HG03095 (cell line): ENCODE results near the gene EXOC3L4.
"Not testable (repeated sequence)": the region's sequence is repeated elsewhere in the genome, so short reads cannot be mapped to it uniquely, and the experiment has no call there.

Source experiments
- ATAC-seq: cut with Tn5 transposase; IDR thresholded peaks from one replicate; pipeline ENCODE4 v1.9.1; 2021; ENCODE audit warnings: moderate library complexity; ENCODE audit not compliant: unreplicated experiment

EXOC3L4 gene

GRCh38 chr14:103094406-103095209 lies at the start of gene EXOC3L4:
Gene EXOC3L4, plus strand, starts transcription at chr14:103094725. Its CDS starts 5,495 bp downstream, at chr14:103100220.
- no peak for ATAC-seq

GRCh38 chr14:103045371-103045869 lies 49.1 kb upstream of the EXOC3L4 start:
- no peak for ATAC-seq

GRCh38 chr14:103047453-103047852 lies 47.1 kb upstream of the EXOC3L4 start:
- ATAC-seq: not testable (repeated sequence)

GRCh38 chr14:103050935-103051334 lies 43.6 kb upstream of the EXOC3L4 start:
- no peak for ATAC-seq

- ATAC-seq: no peak
Measured at GRCh38 chr14:103052407-103052806, 42.1 kb upstream of the EXOC3L4 start.

- ATAC-seq: no peak
Measured at GRCh38 chr14:103055695-103056094, 38.8 kb upstream of the EXOC3L4 start.

GRCh38 chr14:103056322-103057027 lies 38.0 kb upstream of the EXOC3L4 start:
- ATAC-seq: no peak

- no peak for ATAC-seq
Measured at GRCh38 chr14:103057028-103057371, 37.5 kb upstream of the EXOC3L4 start.

- ATAC-seq: peak; percentile 71
Measured at GRCh38 chr14:103057372-103058163, 37.0 kb upstream of the EXOC3L4 start, which contains the start of gene CDC42BPB. Gene CDC42BPB, minus strand, starts transcription at chr14:103057549. Its CDS starts 376 bp downstream, at chr14:103057173.

- ATAC-seq: no peak
Measured at GRCh38 chr14:103058164-103059055, 36.1 kb upstream of the EXOC3L4 start.

- no peak for ATAC-seq
Measured at GRCh38 chr14:103059556-103059955, 35.0 kb upstream of the EXOC3L4 start.

- ATAC-seq: no peak
Measured at GRCh38 chr14:103061482-103061976, 33.0 kb upstream of the EXOC3L4 start.

- ATAC-seq: no peak
Measured at GRCh38 chr14:103064436-103064835, 30.1 kb upstream of the EXOC3L4 start.

- no peak for ATAC-seq
Measured at GRCh38 chr14:103064978-103065377, 29.5 kb upstream of the EXOC3L4 start.

- ATAC-seq: no peak
Measured at GRCh38 chr14:103065861-103066260, 28.7 kb upstream of the EXOC3L4 start.

GRCh38 chr14:103066399-103066798 lies 28.1 kb upstream of the EXOC3L4 start:
- no peak for ATAC-seq

- no peak for ATAC-seq
Measured at GRCh38 chr14:103067231-103067954, 27.1 kb upstream of the EXOC3L4 start.

- ATAC-seq: no peak
Measured at GRCh38 chr14:103068351-103069073, 26.0 kb upstream of the EXOC3L4 start.
